ENCODE data around the gene NAT10.

DNA sequence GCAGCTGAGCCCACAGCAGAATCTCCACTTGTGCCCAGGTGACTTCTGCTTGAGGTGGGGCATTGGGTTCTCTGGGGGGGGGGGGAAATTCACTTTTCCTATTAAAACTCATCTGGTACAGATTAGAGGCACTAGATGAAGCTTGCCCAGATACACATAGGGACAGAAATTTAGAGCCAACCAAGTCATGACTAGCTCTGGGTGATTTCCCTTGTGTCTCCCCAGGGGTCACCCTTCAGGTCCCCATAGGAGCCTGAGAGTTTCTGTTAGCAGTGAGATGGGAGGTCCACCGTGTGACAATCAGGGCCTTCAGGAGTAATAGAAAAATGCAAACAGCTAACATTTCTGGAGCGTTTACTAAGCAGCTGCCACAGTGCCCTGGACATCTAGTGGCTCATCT lies 77.0 kb downstream of the NAT10 start:
- TF ChIP-seq, protein P1, sequence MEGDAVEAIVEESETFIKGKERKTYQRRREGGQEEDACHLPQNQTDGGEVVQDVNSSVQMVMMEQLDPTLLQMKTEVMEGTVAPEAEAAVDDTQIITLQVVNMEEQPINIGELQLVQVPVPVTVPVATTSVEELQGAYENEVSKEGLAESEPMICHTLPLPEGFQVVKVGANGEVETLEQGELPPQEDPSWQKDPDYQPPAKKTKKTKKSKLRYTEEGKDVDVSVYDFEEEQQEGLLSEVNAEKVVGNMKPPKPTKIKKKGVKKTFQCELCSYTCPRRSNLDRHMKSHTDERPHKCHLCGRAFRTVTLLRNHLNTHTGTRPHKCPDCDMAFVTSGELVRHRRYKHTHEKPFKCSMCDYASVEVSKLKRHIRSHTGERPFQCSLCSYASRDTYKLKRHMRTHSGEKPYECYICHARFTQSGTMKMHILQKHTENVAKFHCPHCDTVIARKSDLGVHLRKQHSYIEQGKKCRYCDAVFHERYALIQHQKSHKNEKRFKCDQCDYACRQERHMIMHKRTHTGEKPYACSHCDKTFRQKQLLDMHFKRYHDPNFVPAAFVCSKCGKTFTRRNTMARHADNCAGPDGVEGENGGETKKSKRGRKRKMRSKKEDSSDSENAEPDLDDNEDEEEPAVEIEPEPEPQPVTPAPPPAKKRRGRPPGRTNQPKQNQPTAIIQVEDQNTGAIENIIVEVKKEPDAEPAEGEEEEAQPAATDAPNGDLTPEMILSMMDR (conservative IDR thresholded peaks at IDR 0.05; ENCODE audit: low read depth, low read length) = no peak
- TF ChIP-seq EZH2 (IDR thresholded peaks at IDR 0.05; ENCODE audit: low read length, unreplicated experiment) = no peak
